D721Med (cell line): ENCODE results near the gene SGIP1.

Source experiments
- DNase-seq: peaks from one replicate; pipeline ENCODE4 v3.0.0; 2011; ENCODE audit warnings: low spot score; ENCODE audit not compliant: insufficient read length
- FAIRE-seq: peaks from 2 replicates; lab custom pipeline; 2011; peaks lifted over from hg19 to GRCh38; lab: Jason Lieb, UNC
- CTCF ChIP-seq: IDR thresholded peaks from 2 replicates; pipeline ENCODE4 v1.5.1; 2012; ENCODE audit warnings: mild to moderate bottlenecking, control low read depth; ENCODE audit not compliant: insufficient read depth; ENCODE audit errors: missing control alignments

SGIP1 gene

GRCh38 chr1:66613187-66613586 is 79.2 kb downstream of the SGIP1 start:
- DNase-seq: no peak

GRCh38 chr1:66617362-66618184 is 83.6 kb downstream of the SGIP1 start:
- DNase-seq (no peak), FAIRE-seq (no peak)
- TF ChIP-seq CTCF: no peak

More at GRCh38 chr1:66613187-66613586, 79.2 kb downstream of the SGIP1 start:
- no peak for TF ChIP-seq CTCF
- FAIRE-seq: no peak

GRCh38 chr1:66618390-66618789 is 84.4 kb downstream of the SGIP1 start:
- no peak for TF ChIP-seq CTCF
- no peak for FAIRE-seq
- no peak for DNase-seq

GRCh38 chr1:66623812-66624211 is 89.9 kb downstream of the SGIP1 start:
- DNase-seq (no peak), FAIRE-seq (no peak)
- no peak for TF ChIP-seq CTCF

- DNase-seq: no peak
- TF ChIP-seq CTCF: no peak
- FAIRE-seq: no peak
Observed at GRCh38 chr1:66624412-66625060, 90.6 kb downstream of the SGIP1 start.

GRCh38 chr1:66626261-66626660 is 92.3 kb downstream of the SGIP1 start:
- no peak for TF ChIP-seq CTCF
- DNase-seq: no peak
- FAIRE-seq: no peak

GRCh38 chr1:66628926-66629325 is 95.0 kb downstream of the SGIP1 start:
- no peak for DNase-seq
- FAIRE-seq: no peak
- no peak for TF ChIP-seq CTCF
